Anterior cingulate cortex (tissue), 58 donors: ENCODE results near the gene EPHA7.

ENCODE experiments used
- DNase-seq, 58 donors: peaks; one replicate each; lab custom pipeline; 2025; lab: John Stamatoyannopoulos, UW

EPHA7 gene

DNA sequence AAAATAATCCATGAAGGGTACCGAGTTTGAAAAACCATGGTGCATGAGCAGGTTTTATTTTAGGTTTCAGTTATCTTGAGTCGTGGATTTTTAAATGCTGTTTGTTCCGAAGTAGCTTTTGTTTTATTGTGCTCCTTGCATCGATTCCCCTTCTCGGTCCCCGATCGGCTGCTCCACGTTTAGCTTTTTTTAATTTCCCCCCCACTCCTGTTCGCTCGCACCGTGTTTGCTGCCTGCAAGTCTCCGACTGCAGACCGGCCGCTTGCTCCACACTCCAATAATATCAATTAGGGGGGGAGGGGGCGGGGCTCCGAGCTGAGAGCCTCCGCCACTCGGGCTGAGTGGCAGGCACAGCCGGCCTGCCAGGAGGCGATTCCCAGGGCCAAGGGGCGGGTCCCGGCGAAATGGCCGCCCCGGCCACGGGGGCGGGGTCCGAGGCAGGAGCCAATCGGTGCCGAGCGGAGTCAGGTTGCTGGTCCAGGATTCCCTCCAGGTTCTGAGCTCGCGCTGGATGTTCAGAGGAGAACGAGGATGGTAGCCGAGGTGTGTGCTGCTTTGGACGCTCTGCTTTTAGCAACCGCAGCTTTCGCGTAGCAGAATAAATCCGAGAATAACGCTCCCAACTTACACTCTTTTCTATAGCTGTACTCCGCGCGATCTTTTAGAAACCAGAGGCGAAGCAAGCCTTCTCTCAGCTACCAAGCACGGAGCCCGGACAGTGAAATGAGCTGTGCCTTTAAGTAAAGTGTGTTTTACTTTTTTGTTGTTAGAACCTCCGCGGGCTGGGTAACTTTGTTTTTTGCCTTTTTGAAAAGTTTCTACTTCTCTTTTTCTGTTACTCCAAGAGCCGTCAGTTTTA, at the start of gene EPHA7:
Gene EPHA7 (minus strand): TSS at position 256 of the 859 bp plus-strand sequence. CDS start 218 bp downstream, at position 38.
- DNase-seq = peak; percentile 63 to 98 (median 93)

DNA sequence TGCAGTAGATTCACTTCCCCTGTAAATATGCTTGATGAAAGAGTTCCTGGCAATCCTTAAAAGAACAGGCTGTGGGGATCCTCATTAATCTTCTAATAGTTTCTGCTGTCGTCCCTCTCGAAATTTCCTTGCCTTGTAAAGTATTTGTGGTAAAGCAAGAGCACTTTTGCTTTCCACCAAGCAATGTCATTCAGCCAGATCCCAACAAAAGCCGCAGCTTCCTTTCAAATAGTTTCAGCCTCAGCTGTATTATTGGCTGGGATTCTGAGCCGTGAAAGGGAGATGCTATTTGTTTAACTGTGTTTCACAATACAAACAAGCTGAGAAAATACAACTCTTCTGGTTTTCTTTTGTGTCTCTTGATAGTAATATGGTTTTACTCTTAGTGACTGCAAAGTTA, 48.9 kb upstream of the EPHA7 start:
- DNase-seq = no peak

DNA sequence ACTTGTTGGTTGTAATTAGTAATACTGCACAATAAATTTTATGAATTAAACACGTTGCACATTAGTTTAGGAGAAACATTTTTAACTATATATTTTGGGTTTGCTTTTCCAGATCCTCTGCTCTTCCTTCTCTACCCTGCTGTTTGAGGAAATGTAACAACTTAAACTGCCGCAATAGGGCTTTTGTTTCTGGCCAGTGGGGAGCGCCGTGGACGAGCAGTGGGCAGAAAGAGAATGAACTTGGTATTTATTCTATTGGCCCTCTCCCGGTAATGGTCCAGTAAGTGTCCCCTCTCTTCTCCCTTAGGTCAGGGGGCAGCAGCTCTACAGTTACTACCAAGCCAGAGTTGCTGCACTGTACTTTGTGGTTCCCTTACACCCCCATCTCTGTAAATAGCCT, 35.2 kb upstream of the EPHA7 start:
- DNase-seq = no peak

DNA sequence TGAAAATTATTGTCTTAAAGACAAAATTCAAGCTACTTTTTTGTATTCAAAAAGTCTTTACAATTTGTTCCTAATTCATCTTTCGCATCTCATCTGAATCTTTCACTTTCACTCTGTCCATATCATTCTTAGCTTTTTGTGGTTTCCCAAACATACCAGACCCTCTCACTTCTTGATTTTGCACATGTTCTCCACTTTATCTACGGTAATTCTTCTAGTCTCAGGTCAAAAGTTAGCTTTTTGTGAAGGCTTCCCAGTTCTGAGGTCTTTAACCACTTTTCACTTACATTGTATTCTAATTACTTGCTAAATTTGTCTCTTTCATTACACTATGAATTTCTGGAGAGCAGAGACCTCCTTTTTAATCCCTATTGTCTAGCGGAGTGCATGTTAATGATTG, 34.6 kb upstream of the EPHA7 start:
- DNase-seq = no peak

DNA sequence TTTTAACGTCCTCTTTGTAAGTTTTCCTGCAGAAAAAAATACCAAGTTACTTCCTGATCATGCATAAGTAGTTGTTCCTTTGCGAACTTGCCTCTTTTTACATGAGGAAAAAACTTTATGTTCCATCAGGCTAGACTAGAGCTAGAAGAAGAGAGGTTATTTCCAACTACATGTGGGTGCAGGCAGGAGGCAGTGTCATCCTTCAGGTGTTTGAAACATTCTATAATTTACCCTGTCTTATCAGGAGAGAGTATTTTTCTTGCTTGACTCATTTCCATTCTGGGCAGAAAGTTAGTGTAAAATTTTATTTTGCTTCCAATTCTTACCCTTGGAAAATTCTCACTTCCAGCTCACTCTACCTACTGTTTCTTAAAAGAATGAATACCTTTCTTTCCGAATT, 28.5 kb upstream of the EPHA7 start:
- no peak for DNase-seq

DNA sequence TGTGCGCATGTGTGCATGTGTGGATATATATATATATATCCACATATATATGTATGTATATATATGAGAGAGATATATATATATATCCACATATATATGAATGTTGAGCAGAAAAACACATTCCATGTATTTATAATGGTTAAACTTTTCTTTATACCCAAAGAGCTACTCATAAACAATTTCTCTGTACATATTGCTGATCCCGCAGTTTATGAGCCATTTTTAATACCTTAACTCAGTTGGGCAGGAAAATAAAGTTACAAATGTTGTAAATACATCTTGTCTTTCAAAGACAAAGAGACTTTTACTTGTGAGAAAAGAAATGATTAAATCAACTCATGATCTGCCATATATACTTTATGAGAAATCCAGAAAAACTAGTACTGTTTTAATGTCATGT, 18.1 kb upstream of the EPHA7 start:
- DNase-seq = no peak

DNA sequence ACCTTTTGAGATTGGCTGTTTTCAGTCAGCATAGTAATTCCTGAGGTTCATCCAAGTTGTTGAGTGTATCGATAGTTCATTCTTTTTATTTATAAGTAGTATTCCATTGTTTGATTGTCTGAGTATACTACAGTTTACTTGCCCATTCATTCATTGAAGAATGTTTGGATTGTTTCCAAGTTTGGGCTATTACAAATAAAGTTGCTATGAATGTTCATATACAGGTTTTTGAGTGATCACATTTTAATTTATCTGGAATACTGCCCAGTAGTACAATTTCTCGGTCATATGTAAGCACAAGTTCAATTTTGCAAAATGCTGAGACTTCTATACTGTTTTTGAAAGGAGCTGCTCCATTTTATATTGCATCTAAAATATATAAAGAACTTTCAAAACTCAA, 14.2 kb upstream of the EPHA7 start:
- DNase-seq = no peak

DNA sequence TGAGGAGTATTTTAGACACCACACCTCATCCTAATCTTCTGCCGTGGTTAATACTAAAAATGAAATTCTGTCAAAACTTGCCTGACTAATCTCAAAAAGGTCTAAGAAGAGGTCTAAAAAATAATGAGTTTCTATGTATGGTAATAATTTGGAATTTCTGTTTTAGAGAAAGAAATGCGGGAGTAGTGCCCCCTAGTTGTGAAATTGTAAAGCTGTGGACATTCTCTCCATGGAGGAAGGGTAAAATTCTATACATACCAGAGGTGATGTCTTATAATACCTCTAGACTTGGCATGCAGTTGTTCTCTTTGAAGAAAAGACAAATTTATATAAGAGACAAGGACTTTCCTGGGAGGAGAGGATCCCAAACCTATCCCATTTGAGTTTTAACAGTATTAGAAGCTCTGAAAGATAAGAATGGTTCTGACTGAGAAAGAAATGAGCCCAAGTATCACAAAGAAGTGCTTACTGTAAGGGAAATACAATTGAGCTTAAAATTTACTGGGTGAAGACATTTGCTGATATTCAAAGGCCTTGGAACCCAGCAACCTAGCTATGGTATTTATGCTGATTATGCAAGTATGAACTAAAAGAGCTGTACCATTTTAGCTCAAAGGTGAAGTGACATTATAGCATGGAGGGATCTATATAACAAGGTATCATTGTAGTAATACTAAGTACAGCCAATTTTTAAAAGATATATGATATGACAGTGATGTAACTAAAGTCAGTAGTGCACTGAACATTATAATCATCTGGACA, 5.1 kb upstream of the EPHA7 start:
- DNase-seq = no peak

DNA sequence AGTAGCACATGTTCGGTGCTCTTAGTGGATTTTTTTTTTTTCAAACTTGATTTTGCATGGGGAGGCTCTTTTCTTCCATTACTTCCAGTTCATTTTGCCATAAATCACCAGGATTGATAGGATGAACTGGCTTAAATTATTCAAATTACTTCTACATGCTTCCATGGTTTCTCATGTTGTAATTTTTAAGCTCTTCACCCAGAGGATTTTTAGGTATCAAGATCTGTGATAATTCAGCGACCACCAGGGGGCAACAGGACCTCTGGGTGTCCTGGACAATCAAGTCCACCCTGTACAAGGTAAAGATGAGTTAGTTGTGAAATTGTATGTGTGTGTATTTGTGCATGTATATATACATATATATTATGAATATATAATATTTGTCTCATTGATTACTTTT, 4.2 kb upstream of the EPHA7 start:
- DNase-seq = peak in 13 of 58 donors; percentile 1 to 56 (median 9)

DNA sequence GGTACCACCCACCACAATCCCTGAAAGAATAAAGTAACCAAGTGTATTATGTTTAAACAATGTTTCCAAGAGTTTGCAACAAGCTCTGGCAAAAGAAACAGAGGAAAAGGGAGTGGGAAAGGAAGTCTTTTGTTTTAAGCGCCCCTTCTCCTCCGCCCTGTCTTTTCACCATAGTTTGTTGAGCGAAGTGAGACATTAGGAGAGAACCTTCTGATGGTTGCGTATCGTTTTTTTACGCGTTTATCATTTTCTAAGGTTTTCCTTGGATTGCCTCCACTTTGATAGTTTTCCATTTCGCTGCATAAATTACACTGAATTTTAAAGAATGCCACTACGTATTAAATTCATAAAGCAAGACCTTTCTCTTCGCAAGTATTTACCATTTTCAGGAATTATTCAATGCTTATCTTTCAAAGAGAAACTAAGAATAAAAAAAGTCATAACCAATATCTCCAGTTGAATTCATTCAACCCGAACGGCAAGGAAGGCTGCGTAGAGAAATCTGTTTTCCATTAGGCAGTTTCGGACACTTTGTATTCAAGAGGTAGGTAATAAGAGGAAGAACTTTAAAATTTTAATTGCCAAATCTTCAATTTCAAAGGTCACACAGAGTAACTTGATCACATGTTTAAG, 920 bp upstream of the EPHA7 start:
- DNase-seq = no peak

DNA sequence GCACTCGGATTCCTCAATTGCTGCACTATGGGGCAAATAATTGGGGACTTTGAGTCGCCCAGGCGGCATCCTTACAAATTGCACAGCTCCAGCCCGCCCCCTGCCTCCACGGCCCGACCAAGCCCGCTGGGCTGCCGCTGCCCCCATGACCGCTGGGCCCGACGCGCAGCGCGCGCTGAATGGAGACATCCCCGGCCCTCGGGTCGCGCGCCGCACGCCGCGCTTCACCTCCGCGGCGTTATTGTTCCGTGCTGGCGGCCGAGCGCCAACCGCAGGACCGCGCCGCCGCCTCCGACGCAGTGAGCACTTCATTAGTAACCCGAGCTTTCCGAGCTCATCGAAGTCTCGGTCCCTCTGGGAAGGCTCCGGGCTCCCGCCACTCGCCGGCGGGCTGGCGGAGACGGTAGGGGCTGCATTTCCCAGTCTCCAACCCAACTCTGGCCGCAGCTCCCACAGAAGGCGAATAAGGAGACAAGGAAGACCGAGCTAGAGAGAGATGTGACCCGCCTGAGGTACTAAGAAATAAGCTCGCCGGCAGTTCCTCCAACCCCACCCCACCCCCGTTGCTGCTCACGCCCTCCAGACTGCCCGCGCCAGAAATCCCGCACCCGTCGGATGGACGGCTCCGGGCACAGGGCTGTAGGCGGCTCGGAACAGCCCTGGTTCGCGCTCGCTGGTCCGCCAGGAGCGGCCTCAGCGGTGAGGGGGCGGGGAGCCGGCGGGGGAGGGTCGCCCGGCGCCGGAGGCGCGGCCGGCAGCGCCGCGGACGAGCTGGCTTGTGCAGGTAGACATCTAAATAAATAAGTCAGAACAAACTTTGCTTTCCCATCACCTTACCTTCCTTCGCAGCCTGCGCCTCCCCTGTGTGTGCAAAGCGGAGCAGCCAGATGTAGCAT, 703 bp downstream of the EPHA7 start:
- peak in 30 of 58 donors; percentile 3 to 79 (median 28) for DNase-seq

DNA sequence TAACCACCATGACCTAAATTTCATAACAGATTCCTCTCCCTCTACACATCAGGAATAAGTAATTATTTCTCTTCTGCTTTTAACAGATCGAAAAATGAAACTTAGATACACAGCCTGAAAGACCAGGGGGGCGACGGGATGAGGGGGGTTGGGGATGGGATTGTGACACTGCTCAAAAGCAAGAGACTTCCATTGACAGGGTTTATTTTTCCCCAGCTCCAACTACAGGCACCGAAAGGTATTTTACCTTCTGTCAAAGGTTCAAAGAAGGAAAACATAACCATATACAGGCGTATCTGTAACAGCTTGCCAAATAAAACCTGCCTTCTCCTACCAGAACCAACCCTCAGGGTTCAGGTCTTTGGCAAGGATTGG, 1.3 kb downstream of the EPHA7 start:
- DNase-seq = peak in 2 of 58 donors; percentile 6 to 36

DNA sequence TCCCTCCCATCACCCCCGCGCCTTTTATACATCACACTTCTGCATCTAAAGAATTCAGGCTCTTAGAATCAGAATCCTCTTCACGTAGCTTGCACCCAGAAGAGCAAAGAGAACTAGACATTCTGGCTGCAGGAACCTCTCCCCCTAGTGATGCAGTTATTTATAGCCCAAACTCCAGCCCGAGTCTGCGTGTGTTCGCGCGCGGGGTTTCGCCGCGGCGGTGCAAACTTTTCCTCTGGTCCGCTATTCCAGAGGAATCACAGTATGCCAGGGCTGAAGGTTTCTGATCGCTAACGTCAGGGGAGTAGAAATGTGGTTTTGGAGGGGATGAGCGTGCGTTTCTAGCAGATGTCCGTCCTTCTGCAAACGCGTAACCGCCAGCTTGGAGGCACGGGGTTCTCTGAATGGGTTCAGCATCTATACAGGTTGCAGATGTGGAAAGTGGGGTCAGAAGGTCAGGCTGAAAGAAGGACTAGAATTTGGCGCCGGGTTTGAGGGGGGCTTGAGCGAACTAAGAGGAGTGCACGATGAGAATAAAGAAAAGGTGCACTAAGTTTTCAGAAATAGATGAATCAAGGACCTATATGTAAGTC, 1.8 kb downstream of the EPHA7 start:
- DNase-seq = peak in 27 of 58 donors; percentile 7 to 69 (median 33)

DNA sequence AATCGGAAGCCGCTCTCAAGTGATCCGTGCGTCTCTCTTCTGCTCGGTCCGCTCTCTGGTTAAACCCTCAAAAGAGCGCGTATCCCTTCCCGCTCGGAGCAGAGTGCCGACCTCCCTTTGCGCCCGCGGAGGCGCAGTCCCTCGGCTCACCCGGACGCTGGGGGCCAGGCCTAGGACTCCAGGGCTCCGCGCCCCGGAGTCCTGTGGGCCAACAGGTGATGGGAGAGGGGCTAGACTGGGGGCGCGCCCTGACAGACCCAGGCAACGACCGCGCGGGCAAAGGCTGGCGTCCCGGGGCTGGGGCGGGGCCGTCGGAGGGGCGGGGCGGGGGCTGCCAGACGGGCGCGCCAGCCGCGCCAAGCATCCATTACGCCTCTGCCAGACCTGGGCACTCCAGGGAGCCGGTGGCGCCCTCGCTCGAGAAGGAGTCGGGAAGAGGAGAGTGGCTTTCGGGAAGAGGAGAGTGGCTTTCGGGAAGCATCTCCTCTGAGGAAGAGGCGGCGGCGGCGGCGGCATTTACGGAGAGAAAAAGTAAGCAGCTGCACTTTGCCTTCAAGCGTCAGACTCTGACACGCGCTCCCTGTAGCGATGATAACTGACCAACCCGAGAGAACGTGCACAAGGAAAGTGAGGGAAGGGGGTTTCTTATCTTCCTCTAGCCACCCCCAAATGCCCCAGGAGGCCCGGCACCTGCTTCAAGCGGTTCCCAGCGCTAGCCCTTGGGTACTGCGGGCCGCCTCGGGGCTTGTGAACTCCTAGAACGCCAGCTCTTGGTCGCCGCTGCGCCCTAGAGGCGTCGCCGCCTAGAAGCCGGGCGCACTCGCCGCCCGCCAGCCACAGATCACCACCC, 2.6 kb downstream of the EPHA7 start:
- DNase-seq = peak in 38 of 58 donors; percentile 8 to 71 (median 39)

DNA sequence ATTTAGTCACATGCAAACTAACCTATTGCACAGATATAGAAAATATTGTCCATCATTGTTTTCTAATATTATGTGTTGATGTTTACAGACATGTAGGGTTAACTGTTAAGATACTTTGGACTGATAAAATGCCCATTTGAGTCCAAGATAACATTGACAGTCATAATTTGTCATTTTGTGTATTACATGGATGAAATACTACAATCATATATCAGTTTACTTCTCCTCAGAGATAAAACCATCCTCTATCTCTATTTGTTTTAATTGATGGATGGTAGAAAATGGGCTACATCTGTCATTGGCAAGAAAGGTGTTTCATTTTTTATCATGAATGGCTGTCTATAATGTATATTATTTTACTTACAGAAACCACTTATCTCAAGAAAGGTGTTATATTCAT, 6.2 kb downstream of the EPHA7 start:
- DNase-seq = no peak

DNA sequence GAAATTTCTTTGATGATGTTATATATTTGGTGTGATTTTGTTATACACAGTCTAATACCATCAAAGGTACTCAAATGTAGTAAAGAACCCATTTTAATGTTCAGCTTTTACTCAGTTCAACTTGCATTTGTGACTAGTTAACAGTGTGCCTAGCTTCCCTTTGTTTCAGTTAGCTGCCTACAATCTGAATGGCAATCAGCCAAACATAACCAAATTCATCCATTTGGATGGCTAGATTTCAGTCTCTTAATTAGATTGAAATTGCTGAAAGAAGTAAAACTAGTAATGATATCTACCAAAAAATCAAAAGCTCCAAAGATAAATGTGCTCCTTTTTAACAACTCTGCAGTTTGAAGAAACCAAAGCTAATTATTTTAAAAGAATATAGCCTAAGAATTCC, 6.9 kb downstream of the EPHA7 start:
- DNase-seq = no peak

DNA sequence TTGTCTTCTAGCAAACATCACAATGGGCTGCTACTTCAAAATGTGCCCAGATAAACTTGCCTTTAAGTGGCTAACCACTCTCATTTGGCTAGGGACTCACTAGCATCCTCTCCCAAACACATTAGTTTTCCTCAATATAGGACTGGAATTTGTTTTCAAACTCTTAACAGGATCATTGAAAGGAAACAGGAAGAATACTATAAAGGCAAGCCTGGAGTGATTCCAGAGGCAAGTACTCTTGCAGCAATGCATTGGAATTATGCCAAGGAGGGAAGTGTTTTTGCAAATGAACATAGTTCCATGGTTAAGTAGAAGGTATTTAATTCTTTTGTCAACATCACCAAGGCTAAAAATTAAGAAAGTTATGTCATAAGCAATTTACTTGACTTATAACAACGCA, 12.2 kb downstream of the EPHA7 start:
- no peak for DNase-seq

DNA sequence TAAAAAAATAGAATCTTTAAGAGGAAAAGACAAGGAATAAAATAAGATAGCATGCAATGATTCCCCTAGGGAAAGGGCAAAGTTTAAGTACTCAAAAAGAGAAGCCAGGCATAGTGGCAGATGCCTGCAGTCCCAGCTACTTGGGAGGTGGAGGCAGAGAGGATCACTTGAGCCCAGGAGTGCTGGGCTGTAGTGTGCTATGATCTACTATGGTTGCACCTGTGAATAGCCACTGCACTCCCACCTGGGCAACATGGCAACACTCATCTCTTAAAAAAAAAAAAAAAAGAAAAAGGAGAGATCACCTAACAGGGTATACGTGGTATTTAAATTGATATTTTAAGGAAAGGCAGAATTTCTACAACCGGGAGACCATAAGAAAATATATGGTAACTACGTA, 16.0 kb downstream of the EPHA7 start:
- no peak for DNase-seq

DNA sequence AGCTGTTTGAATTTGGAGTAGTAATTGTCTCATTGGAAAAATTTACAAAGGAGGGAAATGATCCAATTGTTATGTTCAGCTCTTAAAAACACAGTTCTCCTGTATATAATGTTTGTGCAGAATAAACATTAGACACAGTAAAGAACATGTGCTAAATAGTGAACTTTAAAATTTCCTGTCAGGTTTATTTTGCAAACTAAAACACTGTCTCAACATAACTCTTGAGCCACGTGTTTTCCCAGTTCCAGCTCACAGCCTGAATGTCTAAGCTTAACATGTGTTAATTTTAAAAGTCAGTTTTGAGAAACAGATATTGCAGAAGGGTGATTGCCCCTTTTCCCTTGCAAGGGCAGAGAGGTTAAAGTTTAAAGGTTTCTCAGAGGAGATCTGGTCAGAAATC, 20.6 kb downstream of the EPHA7 start:
- DNase-seq = no peak
